ENCODE results near the gene CADPS.

CADPS gene

GRCh38 chr3:62556121-62556815 lies 318.9 kb downstream of the CADPS start:
- H3K27ac ChIP-seq, result no peak overlapping the region
- H3K9me3 ChIP-seq (ENCODE audit: severe bottlenecking), result no peaks in the 10 kb centered on the region
- H3K36me3 ChIP-seq, result peaks cover 19% of the 10 kb centered on the region
- no peaks in the 10 kb centered on the region for H3K27me3 ChIP-seq (ENCODE audit: insufficient read depth, low read depth, severe bottlenecking)
- no peak for TF ChIP-seq CTCF (IDR thresholded peaks at IDR 0.05; ENCODE audit: low read depth, low read length)
- no peak overlapping the region for H3K4me3 ChIP-seq (ENCODE audit: low read depth, low read length)
- no peak for DNase-seq

GRCh38 chr3:62554264-62554799 lies 320.9 kb downstream of the CADPS start:
- DNase-seq, result peak; percentile 24
- no peaks in the 10 kb centered on the region for H3K9me3 ChIP-seq (ENCODE audit: severe bottlenecking)
- no peak overlapping the region for H3K4me3 ChIP-seq (ENCODE audit: low read depth, low read length)
- H3K27ac ChIP-seq, result no peak overlapping the region
- H3K36me3 ChIP-seq, result peaks cover 30% of the 10 kb centered on the region
- peak; percentile 38 for TF ChIP-seq CTCF (IDR thresholded peaks at IDR 0.05; ENCODE audit: low read depth, low read length)
- no peaks in the 10 kb centered on the region for H3K27me3 ChIP-seq (ENCODE audit: insufficient read depth, low read depth, severe bottlenecking)

- Histone ChIP-seq H3K27me3 (ENCODE audit: insufficient read depth, low read depth, severe bottlenecking) (no peaks in the 10 kb centered on the region), H3K27ac (no peak overlapping the region), H3K9me3 (ENCODE audit: severe bottlenecking) (no peaks in the 10 kb centered on the region), H3K4me3 (ENCODE audit: low read depth, low read length) (no peak overlapping the region), H3K36me3 (peaks cover 30% of the 10 kb centered on the region)
- TF ChIP-seq CTCF (IDR thresholded peaks at IDR 0.05; ENCODE audit: low read depth, low read length), result no peak
- DNase-seq, result no peak
Measured at GRCh38 chr3:62553811-62554210, 321.4 kb downstream of the CADPS start.

DNA sequence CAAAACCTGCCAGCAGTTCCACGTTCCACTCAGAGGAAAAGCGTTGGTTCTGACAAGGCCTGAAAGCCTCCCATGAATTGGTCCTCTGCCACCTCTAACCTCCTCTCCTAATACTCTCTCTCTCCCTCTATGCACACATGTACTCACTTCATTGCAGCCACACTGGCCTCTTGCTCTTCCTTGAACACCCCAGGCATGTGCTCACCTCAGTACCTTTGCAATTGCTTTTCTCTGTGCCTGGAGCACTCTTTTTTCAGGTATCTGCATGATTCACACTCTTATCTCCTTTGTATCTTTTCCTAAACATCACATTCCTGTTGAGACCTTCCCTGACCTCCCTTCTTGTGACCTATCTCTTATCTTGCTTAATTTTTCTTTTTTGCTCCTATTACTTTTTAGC lies 323.7 kb downstream of the CADPS start:
- H3K27me3 ChIP-seq (ENCODE audit: insufficient read depth, low read depth, severe bottlenecking), result no peaks in the 10 kb centered on the region
- peaks cover 31% of the 10 kb centered on the region for H3K36me3 ChIP-seq
- DNase-seq, result no peak
- H3K9me3 ChIP-seq (ENCODE audit: severe bottlenecking), result no peaks in the 10 kb centered on the region
- no peak overlapping the region for H3K27ac ChIP-seq
- no peak overlapping the region for H3K4me3 ChIP-seq (ENCODE audit: low read depth, low read length)
- no peak for TF ChIP-seq CTCF (IDR thresholded peaks at IDR 0.05; ENCODE audit: low read depth, low read length)

DNA sequence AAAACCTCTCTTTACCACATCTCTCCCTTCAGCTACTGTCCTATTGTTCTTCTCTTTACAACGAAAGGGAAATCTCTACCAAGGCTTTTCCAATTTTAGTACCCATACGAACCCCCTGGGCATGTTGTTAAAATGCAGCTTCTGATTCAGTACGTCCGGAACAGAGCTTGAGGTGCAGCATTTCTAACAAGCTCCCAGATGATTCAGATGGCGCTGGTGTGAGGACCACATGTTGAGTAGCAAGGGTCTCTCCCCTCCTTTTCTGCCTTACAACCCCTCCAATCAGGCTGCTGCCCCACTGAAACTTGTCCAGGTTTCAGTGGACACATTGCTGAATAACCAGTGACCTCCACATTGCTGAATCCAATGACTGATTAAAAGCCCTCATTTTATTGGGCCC lies 324.8 kb downstream of the CADPS start:
- Histone ChIP-seq H3K27ac (no peak overlapping the region), H3K27me3 (ENCODE audit: insufficient read depth, low read depth, severe bottlenecking) (no peaks in the 10 kb centered on the region), H3K9me3 (ENCODE audit: severe bottlenecking) (no peaks in the 10 kb centered on the region), H3K4me3 (ENCODE audit: low read depth, low read length) (no peak overlapping the region), H3K36me3 (peaks cover 31% of the 10 kb centered on the region)
- no peak for TF ChIP-seq CTCF (IDR thresholded peaks at IDR 0.05; ENCODE audit: low read depth, low read length)
- no peak for DNase-seq

Data from WERI-Rb-1 (cell line).